Large intestine (tissue), 3 donors: ENCODE measurements around the gene CDK8. TPM values are rescaled to one million over a fixed set of nuclear protein-coding genes. Genes with fewer than 3 reads are reported as not detected.

ENCODE experiments used
- DNase-seq, 2 donors: peaks; one replicate each; pipeline versions ENCODE4 v3.0.0 to v3.0.0-alpha.2; 2013
- H3K27ac ChIP-seq: one replicate; pipeline ENCODE4 v1.5.1; 2013; ENCODE audit warnings: low read length
- H3K27me3 ChIP-seq: 2 replicates; pipeline ENCODE4 v1.6.1; 2013; ENCODE audit warnings: low read length; ENCODE audit not compliant: control insufficient read depth, insufficient read depth
- H3K36me3 ChIP-seq: 2 replicates; pipeline ENCODE4 v1.6.1; 2013; ENCODE audit warnings: low read length; ENCODE audit not compliant: control insufficient read depth, insufficient read depth
- H3K4me1 ChIP-seq: one replicate; pipeline ENCODE4 v1.6.1; 2013; ENCODE audit warnings: low read length; ENCODE audit not compliant: control insufficient read depth, insufficient read depth
- H3K4me3 ChIP-seq: one replicate; pipeline ENCODE4 v1.5.1; 2013; ENCODE audit warnings: low read length
- H3K9me3 ChIP-seq: one replicate; pipeline ENCODE4 v1.6.1; 2013; ENCODE audit warnings: mild to moderate bottlenecking, low read depth, low read length, moderate library complexity; ENCODE audit not compliant: control insufficient read depth
- WGBS: methylation state at CpG from one replicate; pipeline ENCODE4 v1.1.5; 2013; ENCODE audit warnings: low lambda C conversion rate; ENCODE audit not compliant: insufficient coverage; 5-methylcytosine and 5-hydroxymethylcytosine counted together
- polyA plus RNA-seq: library from polyadenylated mRNA; unstranded; fragments of 120-200 nt; gene quantifications from one replicate; pipeline ENCODE4 v1.2.1, GENCODE V29; 2013

Gene CDK8
- polyA plus RNA-seq, 1 donor: 30.1 TPM

DNA sequence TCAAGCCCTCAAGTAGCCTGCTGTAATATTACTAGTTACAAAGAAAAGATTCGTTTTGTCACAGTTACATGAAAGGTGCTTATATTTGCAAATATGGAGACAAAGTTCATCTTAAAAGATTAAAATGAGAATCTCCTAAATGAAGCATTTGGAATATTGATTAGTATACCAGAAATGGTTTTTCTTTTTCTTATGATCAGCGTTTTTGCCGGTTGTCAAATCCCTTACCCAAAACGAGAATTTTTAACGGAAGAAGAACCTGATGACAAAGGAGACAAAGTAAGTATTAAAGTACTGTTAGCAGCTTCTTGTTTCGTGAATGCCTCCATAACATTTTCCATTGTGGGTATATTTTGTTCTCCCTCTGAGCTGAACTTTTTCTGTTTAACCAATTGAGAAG lies 147.1 kb downstream of the CDK8 start:
- Histone ChIP-seq H3K27ac (no peak overlapping the region), H3K27me3 (no peaks in the 10 kb centered on the region)

DNA sequence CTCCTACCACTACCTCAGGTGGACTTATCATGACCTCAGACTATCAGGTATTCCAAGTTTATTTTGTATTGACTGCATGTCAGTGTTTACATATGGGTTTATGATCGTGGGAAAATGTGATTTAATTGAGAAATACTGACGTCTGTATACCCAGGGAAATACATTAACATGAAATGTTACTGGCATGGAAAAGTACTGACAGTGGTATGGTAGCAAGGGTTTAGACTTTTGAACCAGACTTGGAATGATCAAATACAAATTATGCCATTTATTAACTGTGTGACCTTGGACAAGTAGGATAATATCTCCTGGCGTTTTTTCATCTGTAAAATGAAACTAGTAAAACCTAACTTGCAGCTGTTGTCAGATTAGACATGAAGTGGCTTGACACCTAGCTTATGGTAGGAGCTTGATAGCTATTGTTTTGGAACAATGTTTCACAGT lies 147.7 kb downstream of the CDK8 start:
- H3K27me3 ChIP-seq: no peaks in the 10 kb centered on the region
- DNase-seq: peak in 1 of 2 donors; percentile 15
- H3K9me3 ChIP-seq: no peaks in the 10 kb centered on the region
- 34% methylated on average over 3 of the region's 3 CpGs for WGBS
- no peaks in the 10 kb centered on the region for H3K4me1 ChIP-seq
- H3K4me3 ChIP-seq: no peak overlapping the region
- H3K27ac ChIP-seq: no peak overlapping the region
- H3K36me3 ChIP-seq: peaks cover 31% of the 10 kb centered on the region

More for the DNA sequence above, 147.1 kb downstream of the CDK8 start:
- Histone ChIP-seq H3K36me3 (peaks cover 31% of the 10 kb centered on the region), H3K4me1 (no peaks in the 10 kb centered on the region), H3K4me3 (no peak overlapping the region), H3K9me3 (no peaks in the 10 kb centered on the region)
- 98% methylated on average over 5 of the region's 6 CpGs for WGBS
- no peak for DNase-seq

DNA sequence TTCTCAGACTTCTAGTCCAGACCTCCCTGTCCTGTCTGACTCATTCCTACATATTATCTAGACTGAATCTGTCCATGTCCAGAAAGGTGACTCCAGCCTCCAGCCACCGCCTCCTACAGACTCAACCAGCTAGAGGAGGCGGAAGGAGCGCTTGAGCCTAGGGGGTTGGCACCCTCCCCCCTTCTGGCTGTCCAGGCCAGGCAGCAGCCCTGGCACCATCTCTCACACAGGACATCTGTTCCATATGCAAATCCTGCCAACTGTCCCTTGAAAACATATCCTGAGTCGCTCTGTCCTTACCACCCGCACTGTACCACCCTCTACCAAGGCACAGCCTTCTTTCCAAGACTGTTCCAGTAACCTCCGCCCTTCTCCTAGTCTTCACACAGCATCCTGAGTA lies 152.9 kb downstream of the CDK8 start:
- Histone ChIP-seq H3K4me3 (no peak overlapping the region), H3K27ac (no peak overlapping the region), H3K4me1 (no peaks in the 10 kb centered on the region), H3K36me3 (peaks cover 24% of the 10 kb centered on the region), H3K27me3 (no peaks in the 10 kb centered on the region), H3K9me3 (no peaks in the 10 kb centered on the region)
- WGBS: 100% methylated on average over 2 of the region's 6 CpGs
- DNase-seq: no peak

GRCh38 chr13:26411206-26411605 lies 157.3 kb downstream of the CDK8 start:
- H3K4me1 ChIP-seq: no peaks in the 10 kb centered on the region
- no peak overlapping the region for H3K27ac ChIP-seq
- H3K27me3 ChIP-seq: no peaks in the 10 kb centered on the region
- DNase-seq: no peak
- no peaks in the 10 kb centered on the region for H3K9me3 ChIP-seq
- no CpG with 5 or more reads among the region's 3 CpGs for WGBS
- no peak overlapping the region for H3K4me3 ChIP-seq
- peaks cover 5% of the 10 kb centered on the region for H3K36me3 ChIP-seq

- H3K27ac ChIP-seq: no peak overlapping the region
- no peaks in the 10 kb centered on the region for H3K27me3 ChIP-seq
- H3K36me3 ChIP-seq: no peaks in the 10 kb centered on the region
- H3K4me1 ChIP-seq: no peaks in the 10 kb centered on the region
- WGBS: no CpG with 5 or more reads among the region's 1 CpG
- no peak for DNase-seq
- H3K4me3 ChIP-seq: no peak overlapping the region
- H3K9me3 ChIP-seq: no peaks in the 10 kb centered on the region
Measured at GRCh38 chr13:26412263-26412662, 158.3 kb downstream of the CDK8 start.

GRCh38 chr13:26412936-26413716 lies 159.2 kb downstream of the CDK8 start:
- WGBS: 71% methylated on average over 1 of the region's 5 CpGs
- H3K4me1 ChIP-seq: no peaks in the 10 kb centered on the region
- no peak for DNase-seq
- H3K27ac ChIP-seq: no peak overlapping the region
- no peaks in the 10 kb centered on the region for H3K27me3 ChIP-seq
- no peaks in the 10 kb centered on the region for H3K9me3 ChIP-seq
- H3K4me3 ChIP-seq: no peak overlapping the region
- no peaks in the 10 kb centered on the region for H3K36me3 ChIP-seq

- H3K27me3 ChIP-seq: no peaks in the 10 kb centered on the region
- no CpG with 5 or more reads among the region's 4 CpGs for WGBS
- DNase-seq: no peak
- no peaks in the 10 kb centered on the region for H3K9me3 ChIP-seq
- no peaks in the 10 kb centered on the region for H3K36me3 ChIP-seq
- no peak overlapping the region for H3K27ac ChIP-seq
- H3K4me1 ChIP-seq: peaks cover 6% of the 10 kb centered on the region
- no peak overlapping the region for H3K4me3 ChIP-seq
Measured at GRCh38 chr13:26420282-26420960, 166.5 kb downstream of the CDK8 start.

GRCh38 chr13:26422036-26422435 lies 168.1 kb downstream of the CDK8 start:
- Histone ChIP-seq H3K4me3 (no peak overlapping the region), H3K27ac (no peak overlapping the region), H3K27me3 (no peaks in the 10 kb centered on the region), H3K4me1 (peaks cover 10% of the 10 kb centered on the region), H3K36me3 (no peaks in the 10 kb centered on the region), H3K9me3 (no peaks in the 10 kb centered on the region)
- DNase-seq: no peak
- WGBS: 90% methylated on average over 2 of the region's 7 CpGs

DNA sequence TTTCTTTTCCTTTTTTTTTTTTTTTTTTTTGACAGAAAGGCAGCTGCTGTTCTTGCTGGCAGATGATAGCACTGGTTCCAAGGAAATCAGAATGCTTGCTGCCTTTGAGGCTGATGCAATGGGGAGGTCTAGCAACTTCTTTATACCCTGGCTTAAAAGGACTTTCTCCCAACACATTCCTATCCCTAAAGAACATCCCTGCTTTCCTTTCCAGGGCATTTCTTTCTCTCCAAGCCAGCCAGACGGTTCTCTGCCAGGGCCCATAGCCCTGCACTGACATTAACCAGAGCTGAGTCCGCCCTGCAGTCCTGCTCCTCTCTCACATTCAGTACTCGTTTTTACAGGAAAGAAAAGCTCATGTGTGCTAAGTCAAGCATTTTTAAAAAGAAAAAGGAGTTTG lies 169.7 kb downstream of the CDK8 start:
- H3K4me3 ChIP-seq: no peak overlapping the region
- DNase-seq: peak in 1 of 2 donors; percentile 27
- H3K36me3 ChIP-seq: no peaks in the 10 kb centered on the region
- WGBS: 80% methylated on average over 1 of the region's 3 CpGs
- no peaks in the 10 kb centered on the region for H3K9me3 ChIP-seq
- peaks cover 10% of the 10 kb centered on the region for H3K4me1 ChIP-seq
- H3K27ac ChIP-seq: peak overlapping the region; percentile 56
- H3K27me3 ChIP-seq: no peaks in the 10 kb centered on the region

DNA sequence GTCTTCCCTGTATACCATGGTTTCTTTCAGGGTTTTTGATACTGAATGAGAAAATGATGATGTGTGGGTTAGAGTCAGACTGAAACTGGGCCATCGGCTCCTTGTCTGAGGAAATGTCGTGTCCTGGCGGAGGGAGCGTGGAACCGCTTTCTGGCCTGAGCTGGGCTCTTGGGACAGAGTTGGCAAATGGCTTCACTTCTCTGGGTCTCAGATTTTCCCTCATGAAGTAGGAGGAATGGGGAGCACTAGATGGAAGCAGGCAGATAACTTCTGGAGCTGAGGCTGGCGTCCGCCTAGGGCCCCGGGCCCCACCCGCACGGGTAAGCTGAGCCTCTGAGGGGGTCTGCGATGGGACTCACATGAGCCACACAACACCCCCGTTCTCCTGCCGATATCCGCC lies 170.3 kb downstream of the CDK8 start:
- Histone ChIP-seq H3K27me3 (no peaks in the 10 kb centered on the region), H3K36me3 (no peaks in the 10 kb centered on the region), H3K4me1 (peaks cover 10% of the 10 kb centered on the region), H3K4me3 (no peak overlapping the region), H3K27ac (peak overlapping the region; percentile 56), H3K9me3 (no peaks in the 10 kb centered on the region)
- no peak for DNase-seq
- WGBS: 100% methylated on average over 1 of the region's 14 CpGs
